ENCODE results near the gene WRNIP1.

DNA sequence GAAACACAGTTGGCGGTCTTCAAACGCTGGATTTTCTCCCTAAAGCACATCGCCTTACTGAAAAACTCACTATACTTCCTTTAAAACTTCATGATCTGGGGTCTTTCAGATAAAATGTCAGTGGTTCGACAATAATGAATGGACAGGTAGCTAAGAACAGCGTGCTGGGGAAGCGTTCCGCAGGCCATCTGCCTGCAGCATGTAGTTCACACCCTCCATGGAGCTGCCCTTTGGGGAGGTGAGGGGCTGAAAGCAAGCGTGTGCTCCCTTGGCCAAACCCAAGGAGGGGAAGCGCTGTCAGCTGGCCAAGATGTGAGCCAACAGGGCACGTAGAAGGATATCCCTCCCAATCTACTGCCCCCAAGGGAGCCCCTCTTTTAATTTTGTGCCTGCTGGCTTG, 35.3 kb upstream of the WRNIP1 start:
- TF ChIP-seq, protein P1, sequence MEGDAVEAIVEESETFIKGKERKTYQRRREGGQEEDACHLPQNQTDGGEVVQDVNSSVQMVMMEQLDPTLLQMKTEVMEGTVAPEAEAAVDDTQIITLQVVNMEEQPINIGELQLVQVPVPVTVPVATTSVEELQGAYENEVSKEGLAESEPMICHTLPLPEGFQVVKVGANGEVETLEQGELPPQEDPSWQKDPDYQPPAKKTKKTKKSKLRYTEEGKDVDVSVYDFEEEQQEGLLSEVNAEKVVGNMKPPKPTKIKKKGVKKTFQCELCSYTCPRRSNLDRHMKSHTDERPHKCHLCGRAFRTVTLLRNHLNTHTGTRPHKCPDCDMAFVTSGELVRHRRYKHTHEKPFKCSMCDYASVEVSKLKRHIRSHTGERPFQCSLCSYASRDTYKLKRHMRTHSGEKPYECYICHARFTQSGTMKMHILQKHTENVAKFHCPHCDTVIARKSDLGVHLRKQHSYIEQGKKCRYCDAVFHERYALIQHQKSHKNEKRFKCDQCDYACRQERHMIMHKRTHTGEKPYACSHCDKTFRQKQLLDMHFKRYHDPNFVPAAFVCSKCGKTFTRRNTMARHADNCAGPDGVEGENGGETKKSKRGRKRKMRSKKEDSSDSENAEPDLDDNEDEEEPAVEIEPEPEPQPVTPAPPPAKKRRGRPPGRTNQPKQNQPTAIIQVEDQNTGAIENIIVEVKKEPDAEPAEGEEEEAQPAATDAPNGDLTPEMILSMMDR (IDR thresholded peaks at IDR 0.05), result no peak
- no peak for TF ChIP-seq EZH2phosphoT487 (IDR thresholded peaks at IDR 0.05)
- no peak for TF ChIP-seq EZH2 (IDR thresholded peaks at IDR 0.05)

Data from neural progenitor cell (in vitro differentiated cells).